Subcutaneous adipose tissue (tissue), 4 donors: ENCODE results near the gene PABPC1L2A. TPM values are rescaled to one million over a fixed set of nuclear protein-coding genes. Genes with fewer than 3 reads are reported as not detected.

Experiments used
- total RNA-seq, 4 donors: library from RNA; depleted of rRNA; stranded (reverse); fragments of >200 nt; gene quantifications; one replicate each; pipeline ENCODE4 v1.1.0, GENCODE V29; 2016

The PABPC1L2A gene
- total RNA-seq, 4 donors from 2014 or later = not detected

Other genes with a start within 250 kb of the PABPC1L2A start
- gene FAM236C, start 166.9 kb downstream of the PABPC1L2A start, total RNA-seq = not detected
- gene FAM236A, start 141.3 kb downstream of the PABPC1L2A start, total RNA-seq = not detected
- gene DMRTC1, start 135.7 kb downstream of the PABPC1L2A start, total RNA-seq = not detected
- not detected for gene PABPC1L2B, start 76.6 kb downstream of the PABPC1L2A start, total RNA-seq
- under 1 TPM in 2 of 4 donors, not detected in 2; 0.17 to 0.22 TPM for gene NAP1L2, start 135.3 kb upstream of the PABPC1L2A start, total RNA-seq